ENCODE measurements around the gene MAPKAPK2.
A peak's percentile ranks its signal among the peaks of the same experiment; 100 is the strongest.
"Not testable (repeated sequence)": the region's sequence is repeated elsewhere in the genome, so short reads cannot be mapped to it uniquely, and the experiment has no call there.

MAPKAPK2 gene

GRCh38 chr1:206684478-206685333, at the start of gene MAPKAPK2:
Gene MAPKAPK2, plus strand, starts transcription at chr1:206684905. Its CDS starts 325 bp downstream, at chr1:206685230.
- Mint-ChIP-seq H3K36me3 (ENCODE audit: low read depth) (peaks cover 6% of the 10 kb centered on the region), H3K9me3 (no peaks in the 10 kb centered on the region), H3K4me1 (ENCODE audit: low read depth) (peaks cover 62% of the 10 kb centered on the region), H3K27ac (peak within 1 kb of the TSS; percentile 88), H3K27me3 (peaks cover 35% of the 10 kb centered on the region), H3K4me3 (peak within 1 kb of the TSS; percentile 89)
- intact Hi-C loops (cut with micrococcal nuclease), result no loop called here

GRCh38 chr1:206635080-206635977, 49.4 kb upstream of the MAPKAPK2 start, which contains the start of gene DYRK3:
Gene DYRK3, plus strand, starts transcription at chr1:206635536. Its CDS starts 168 bp downstream, at chr1:206635704.
- H3K9me3 Mint-ChIP-seq, result no peaks in the 10 kb centered on the region
- peaks cover 28% of the 10 kb centered on the region for H3K4me1 Mint-ChIP-seq (ENCODE audit: low read depth)
- peak within 1 kb of the TSS; percentile 89 for H3K4me3 Mint-ChIP-seq
- peaks cover 33% of the 10 kb centered on the region for H3K27me3 Mint-ChIP-seq
- H3K27ac Mint-ChIP-seq, result peak within 1 kb of the TSS; percentile 49
- no peaks in the 10 kb centered on the region for H3K36me3 Mint-ChIP-seq (ENCODE audit: low read depth)
- intact Hi-C loops (cut with micrococcal nuclease), result loop anchor here (2.0 to 10.0 kb wide), 2 partner anchors 51 to 279 kb away; no protein-coding TSS in a partner anchor

GRCh38 chr1:206635978-206636345, 48.7 kb upstream of the MAPKAPK2 start:
- Mint-ChIP-seq H3K4me1 (ENCODE audit: low read depth) (peaks cover 28% of the 10 kb centered on the region), H3K27me3 (peaks cover 33% of the 10 kb centered on the region), H3K36me3 (ENCODE audit: low read depth) (no peaks in the 10 kb centered on the region), H3K27ac (no peak overlapping the region), H3K4me3 (peak overlapping the region; percentile 89), H3K9me3 (no peaks in the 10 kb centered on the region)
- intact Hi-C loops (cut with micrococcal nuclease), result loop anchor here (2.0 to 10.0 kb wide), 2 partner anchors 51 to 279 kb away; no protein-coding TSS in a partner anchor

DNA sequence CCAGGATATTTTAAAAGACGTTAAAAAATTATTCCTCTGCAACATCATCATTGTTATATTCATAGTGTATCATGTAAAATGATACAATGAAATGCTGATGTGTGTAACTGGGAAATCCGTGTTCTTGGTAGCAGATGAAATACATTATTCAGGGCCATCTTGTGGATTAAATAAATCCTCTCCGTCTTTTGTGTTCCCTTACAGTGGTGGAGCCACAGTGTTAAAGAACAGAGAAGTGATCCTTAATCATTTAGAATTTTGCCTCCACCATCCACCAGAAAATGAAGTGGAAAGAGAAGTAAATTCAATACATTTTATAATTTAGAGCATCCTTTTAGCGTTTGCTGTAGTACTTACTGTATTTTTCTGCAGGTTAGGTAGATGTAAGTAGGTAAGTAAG, 48.0 kb upstream of the MAPKAPK2 start:
- Mint-ChIP-seq H3K9me3 (no peaks in the 10 kb centered on the region), H3K27me3 (peaks cover 33% of the 10 kb centered on the region), H3K36me3 (ENCODE audit: low read depth) (no peaks in the 10 kb centered on the region), H3K4me3 (no peak overlapping the region), H3K27ac (no peak overlapping the region), H3K4me1 (ENCODE audit: low read depth) (peaks cover 28% of the 10 kb centered on the region)
- intact Hi-C loops (cut with micrococcal nuclease), result loop anchor here (10.0 kb wide), 1 partner anchor 278 kb away; no protein-coding TSS in a partner anchor

DNA sequence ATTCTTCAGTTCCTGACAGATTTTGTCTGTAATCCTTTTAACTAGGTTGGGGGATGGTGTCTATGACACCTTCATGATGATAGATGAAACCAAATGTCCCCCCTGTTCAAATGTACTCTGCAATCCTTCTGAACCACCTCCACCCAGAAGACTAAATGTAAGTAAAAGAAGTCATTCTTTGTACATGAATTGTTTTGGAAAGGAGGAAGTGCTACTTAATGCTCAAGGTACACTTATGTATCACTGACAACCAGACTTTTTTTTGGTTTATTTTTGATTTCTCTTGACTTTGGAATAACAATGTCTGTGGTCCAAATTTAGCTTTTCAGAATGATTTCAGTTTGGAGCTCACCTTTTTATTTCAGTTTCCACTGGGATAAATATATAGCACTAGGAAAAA, 47.1 kb upstream of the MAPKAPK2 start:
- H3K36me3 Mint-ChIP-seq (ENCODE audit: low read depth), result no peaks in the 10 kb centered on the region
- intact Hi-C loops (cut with micrococcal nuclease), result loop anchor here (10.0 kb wide), 1 partner anchor 277 kb away; no protein-coding TSS in a partner anchor
- peaks cover 31% of the 10 kb centered on the region for H3K27me3 Mint-ChIP-seq
- no peak overlapping the region for H3K4me3 Mint-ChIP-seq
- H3K4me1 Mint-ChIP-seq (ENCODE audit: low read depth), result peaks cover 28% of the 10 kb centered on the region
- no peak overlapping the region for H3K27ac Mint-ChIP-seq
- no peaks in the 10 kb centered on the region for H3K9me3 Mint-ChIP-seq

DNA sequence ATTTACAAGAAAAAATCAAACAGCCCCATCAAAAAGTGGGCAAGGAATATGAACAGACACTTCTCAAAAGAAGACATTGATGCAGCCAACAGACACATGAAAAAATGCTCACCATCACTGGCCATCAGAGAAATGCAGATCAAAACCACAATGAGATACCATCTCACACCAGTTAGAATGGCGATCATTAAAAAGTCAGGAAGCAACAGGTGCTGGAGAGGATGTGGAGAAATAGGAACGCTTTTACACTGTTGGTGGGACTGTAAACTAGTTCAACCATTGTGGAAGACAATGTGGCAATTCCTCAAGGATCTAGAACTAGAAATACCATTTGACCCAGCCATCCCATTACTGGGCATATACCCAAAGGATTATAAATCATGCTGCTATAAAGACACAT, 42.6 kb upstream of the MAPKAPK2 start:
- H3K4me3 Mint-ChIP-seq; H3K27me3 Mint-ChIP-seq; H3K27ac Mint-ChIP-seq; H3K9me3 Mint-ChIP-seq; H3K36me3 Mint-ChIP-seq (ENCODE audit: low read depth); intact Hi-C loops (cut with micrococcal nuclease): not testable (repeated sequence)
- H3K4me1 Mint-ChIP-seq (ENCODE audit: low read depth), result peaks cover 13% of the 10 kb centered on the region

DNA sequence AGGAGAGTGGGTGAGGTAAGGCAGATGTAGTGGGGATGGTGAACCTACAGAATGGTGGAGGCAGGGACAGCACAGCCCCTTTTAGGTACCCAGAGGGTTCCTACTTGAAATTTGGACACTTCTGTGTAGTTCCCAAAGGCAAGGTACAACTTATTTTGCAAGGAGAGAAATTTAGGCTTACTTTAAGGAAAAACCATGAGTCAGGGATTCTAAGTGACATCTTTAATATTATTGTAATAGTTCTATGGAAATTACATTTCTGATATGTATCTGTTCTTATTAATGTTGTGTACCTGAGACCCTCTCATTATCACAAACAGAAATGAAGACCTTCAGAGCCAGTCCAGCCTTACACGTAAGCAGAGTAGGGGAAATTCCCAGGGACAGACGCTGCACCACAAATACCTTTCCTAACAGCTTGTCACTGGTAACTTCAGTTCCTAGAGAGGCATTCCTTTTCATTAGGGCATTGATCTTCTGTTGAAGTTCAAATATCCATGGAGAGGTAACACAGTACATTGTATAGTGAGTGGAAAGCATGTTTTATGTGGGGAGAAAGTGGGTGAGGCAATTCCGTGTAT, 41.5 kb upstream of the MAPKAPK2 start:
- Mint-ChIP-seq H3K36me3 (ENCODE audit: low read depth) (no peaks in the 10 kb centered on the region), H3K9me3 (no peaks in the 10 kb centered on the region), H3K27me3 (no peaks in the 10 kb centered on the region), H3K4me1 (ENCODE audit: low read depth) (peaks cover 13% of the 10 kb centered on the region), H3K4me3 (no peak overlapping the region), H3K27ac (no peak overlapping the region)
- intact Hi-C loops (cut with micrococcal nuclease), result no loop called here

DNA sequence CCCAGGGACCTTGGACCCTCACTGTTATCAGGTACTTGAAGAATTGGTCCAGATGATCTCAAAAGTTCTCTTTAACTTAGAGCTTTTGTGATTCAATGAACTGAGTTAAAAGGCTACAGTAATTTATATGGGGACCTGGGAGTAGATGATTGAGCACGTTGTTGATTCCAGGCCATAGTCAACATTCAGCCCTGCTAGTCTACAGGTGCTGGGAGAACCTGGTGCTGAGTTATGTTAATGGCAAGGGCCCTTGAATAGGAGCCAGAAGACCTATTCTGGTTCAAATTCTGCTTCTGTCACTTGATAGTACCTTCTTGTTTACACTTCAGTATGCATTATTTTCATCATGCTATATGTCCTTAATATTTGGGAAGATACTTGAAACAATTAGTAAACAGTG, 38.2 kb upstream of the MAPKAPK2 start:
- Mint-ChIP-seq H3K27me3 (peaks cover 4% of the 10 kb centered on the region), H3K27ac (no peak overlapping the region)

GRCh38 chr1:206647224-206647623, 37.5 kb upstream of the MAPKAPK2 start:
- Mint-ChIP-seq H3K27me3 (peaks cover 6% of the 10 kb centered on the region), H3K4me3 (no peak overlapping the region), H3K27ac (no peak overlapping the region), H3K9me3 (no peaks in the 10 kb centered on the region), H3K4me1 (ENCODE audit: low read depth) (peaks cover 15% of the 10 kb centered on the region), H3K36me3 (ENCODE audit: low read depth) (no peaks in the 10 kb centered on the region)
- intact Hi-C loops (cut with micrococcal nuclease), result no loop called here

More for the DNA sequence above, 38.2 kb upstream of the MAPKAPK2 start:
- no peaks in the 10 kb centered on the region for H3K9me3 Mint-ChIP-seq
- H3K4me1 Mint-ChIP-seq (ENCODE audit: low read depth), result peaks cover 13% of the 10 kb centered on the region
- no peak overlapping the region for H3K4me3 Mint-ChIP-seq
- intact Hi-C loops (cut with micrococcal nuclease), result no loop called here
- H3K36me3 Mint-ChIP-seq (ENCODE audit: low read depth), result no peaks in the 10 kb centered on the region

DNA sequence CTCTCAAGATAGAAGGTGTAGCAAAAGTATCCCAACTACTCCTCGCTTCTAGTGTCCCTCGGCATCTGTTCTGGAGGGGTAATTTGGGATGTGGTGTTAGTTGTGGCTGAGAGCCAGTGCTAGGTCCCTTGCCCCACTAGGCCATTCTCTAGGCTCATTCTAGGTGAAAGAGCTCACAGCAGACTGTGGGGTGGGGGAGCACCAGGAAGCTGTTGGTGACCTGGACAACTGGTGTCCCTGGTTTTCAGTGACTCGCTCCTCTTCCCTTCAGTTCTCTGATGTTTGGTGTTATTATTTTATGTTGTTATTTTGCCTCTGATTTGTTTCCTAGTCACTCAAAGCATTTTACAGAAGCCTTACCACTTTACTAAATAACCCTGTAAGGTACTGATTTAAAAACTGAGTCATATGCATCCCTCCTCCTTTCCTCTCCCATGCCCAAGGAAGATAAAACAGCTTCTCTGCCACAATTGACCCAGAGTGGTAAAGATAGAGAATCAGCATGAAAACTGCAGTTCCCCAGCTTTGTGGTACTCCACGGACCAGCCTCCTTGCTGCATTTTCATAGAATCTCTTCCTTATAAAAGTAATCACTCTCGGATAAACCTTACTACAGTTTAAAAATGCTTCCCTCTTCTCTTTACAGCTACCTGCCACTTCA, 35.3 kb upstream of the MAPKAPK2 start:
- Mint-ChIP-seq H3K27ac (no peak overlapping the region), H3K36me3 (ENCODE audit: low read depth) (no peaks in the 10 kb centered on the region), H3K4me1 (ENCODE audit: low read depth) (peaks cover 16% of the 10 kb centered on the region), H3K9me3 (no peaks in the 10 kb centered on the region), H3K4me3 (no peak overlapping the region), H3K27me3 (peaks cover 14% of the 10 kb centered on the region)
- intact Hi-C loops (cut with micrococcal nuclease), result no loop called here

DNA sequence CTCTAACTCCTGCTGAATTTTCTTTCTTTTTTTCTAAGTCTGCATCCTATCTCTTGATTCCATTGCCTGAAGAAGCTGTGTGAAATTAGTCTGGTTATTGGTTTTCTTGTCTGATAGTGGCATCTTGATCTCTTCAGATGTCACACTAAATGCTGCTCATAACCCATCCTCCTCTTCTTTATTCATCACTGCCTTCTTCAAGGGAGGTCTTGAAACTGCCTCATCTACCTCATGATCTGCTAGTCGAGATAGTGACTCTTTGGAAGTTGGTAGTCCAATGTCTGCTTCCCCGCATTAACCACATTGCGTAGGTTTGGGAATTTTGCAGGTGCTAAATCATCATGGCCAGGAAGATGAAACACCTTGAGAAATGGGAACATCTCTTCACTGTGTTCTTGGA, 33.7 kb upstream of the MAPKAPK2 start:
- peaks cover 14% of the 10 kb centered on the region for H3K27me3 Mint-ChIP-seq
- peaks cover 16% of the 10 kb centered on the region for H3K4me1 Mint-ChIP-seq (ENCODE audit: low read depth)
- H3K27ac Mint-ChIP-seq, result no peak overlapping the region
- no peaks in the 10 kb centered on the region for H3K9me3 Mint-ChIP-seq
- intact Hi-C loops (cut with micrococcal nuclease), result no loop called here
- no peaks in the 10 kb centered on the region for H3K36me3 Mint-ChIP-seq (ENCODE audit: low read depth)
- no peak overlapping the region for H3K4me3 Mint-ChIP-seq

GRCh38 chr1:206651958-206652890, 32.5 kb upstream of the MAPKAPK2 start:
- Mint-ChIP-seq H3K4me1 (ENCODE audit: low read depth) (peaks cover 16% of the 10 kb centered on the region), H3K4me3 (no peak overlapping the region), H3K27me3 (peaks cover 22% of the 10 kb centered on the region), H3K9me3 (no peaks in the 10 kb centered on the region), H3K27ac (no peak overlapping the region), H3K36me3 (ENCODE audit: low read depth) (no peaks in the 10 kb centered on the region)
- intact Hi-C loops (cut with micrococcal nuclease), result no loop called here
